CD14-positive monocyte (primary cell): ENCODE data around the gene NR2C2. TPM values are rescaled to one million over a fixed set of nuclear protein-coding genes. Genes with fewer than 3 reads are reported as not detected.
A peak's percentile ranks its signal among the peaks of the same experiment; 100 is the strongest.

ENCODE experiments used
- DNase-seq, 3 donors: peaks; one replicate each; pipeline ENCODE4 v3.0.0-alpha.2; 2011 to 2022
- H2AFZ ChIP-seq: 2 replicates; pipeline ENCODE4 v1.6.0; 2012; ENCODE audit warnings: mild to moderate bottlenecking, low read depth, low read length, inconsistent platforms; ENCODE audit not compliant: insufficient read depth, poor library complexity, severe bottlenecking
- H3K27ac ChIP-seq, 2 donors: 1 replicate in 1 of 2; 2 replicates in 1 of 2; pipeline ENCODE4 v1.5.1; 2012 to 2013; ENCODE audit warnings: low read length in 2 of 2, control low read depth in 1 of 2, inconsistent platforms in 1 of 2, low read depth in 1 of 2, mild to moderate bottlenecking in 1 of 2
- H3K27me3 ChIP-seq, 2 donors: one replicate each; pipeline versions ENCODE4 v1.6.0 to v1.6.1; 2011 to 2013; ENCODE audit warnings: low read length in 2 of 2; ENCODE audit not compliant: control insufficient read depth in 2 of 2, insufficient read depth in 2 of 2
- H3K36me3 ChIP-seq, 2 donors: replicated peaks in 1 of 2; 1 replicate in 1 of 2; 2 replicates in 1 of 2; pipeline versions ENCODE4 v1.5.1 to v1.6.1; 2012 to 2013; ENCODE audit warnings: low read length in 2 of 2, control low read depth in 1 of 2, inconsistent platforms in 1 of 2, mild to moderate bottlenecking in 1 of 2; ENCODE audit not compliant: insufficient read depth in 2 of 2, control insufficient read depth in 1 of 2
- H3K4me1 ChIP-seq, 2 donors: 1 replicate in 1 of 2; 2 replicates in 1 of 2; pipeline versions ENCODE4 v1.5.1 to v1.6.1; 2012 to 2013; ENCODE audit warnings: low read length in 2 of 2, control low read depth in 1 of 2, inconsistent platforms in 1 of 2, mild to moderate bottlenecking in 1 of 2, moderate library complexity in 1 of 2; ENCODE audit not compliant: insufficient read depth in 2 of 2, control insufficient read depth in 1 of 2
- H3K4me2 ChIP-seq: replicated peaks from 2 replicates; pipeline ENCODE3; 2012; ENCODE audit warnings: low read length, moderate library complexity, mild to moderate bottlenecking; ENCODE audit not compliant: poor library complexity, severe bottlenecking; ENCODE audit errors: extremely low read depth
- H3K4me3 ChIP-seq, 3 experiments: fragments of 200-600 bp in 1 of 3; sonication (generic) in 1 of 3; replicated peaks in 1 of 3; 1 replicate in 2 of 3; 2 replicates in 1 of 3; pipeline ENCODE4 v1.5.1; 2011 to 2013; ENCODE audit warnings: low read length in 3 of 3, mild to moderate bottlenecking in 3 of 3, control low read depth in 2 of 3, low read depth in 2 of 3, inconsistent platforms in 1 of 3, moderate library complexity in 1 of 3
- H3K79me2 ChIP-seq: 2 replicates; pipeline ENCODE4 v1.6.0; 2012; ENCODE audit warnings: mild to moderate bottlenecking, control low read depth, inconsistent platforms, low read length, moderate library complexity; ENCODE audit not compliant: insufficient read depth
- H3K9ac ChIP-seq: 2 replicates; pipeline ENCODE4 v1.6.0; 2017; ENCODE audit warnings: low read length, mild to moderate bottlenecking; ENCODE audit not compliant: insufficient read depth, poor library complexity, severe bottlenecking
- H3K9me3 ChIP-seq, 2 donors: replicated peaks in 1 of 2; 1 replicate in 1 of 2; 2 replicates in 1 of 2; pipeline versions ENCODE4 v1.5.1 to v1.6.1; 2012 to 2013; ENCODE audit warnings: low read length in 2 of 2, control low read depth in 1 of 2; ENCODE audit not compliant: control insufficient read depth in 1 of 2, insufficient read depth in 1 of 2
- H4K20me1 ChIP-seq: 2 replicates; pipeline ENCODE4 v1.6.0; 2012; ENCODE audit warnings: mild to moderate bottlenecking, low read length, control low read depth, moderate library complexity; ENCODE audit not compliant: insufficient read depth
- H3K27ac Mint-ChIP-seq, 7 donors: one replicate each; pipeline ENCODE4 v1.8.0; 2020; ENCODE audit warnings: mild to moderate bottlenecking in 7 of 7, mixed read lengths in 7 of 7, moderate library complexity in 6 of 7, inconsistent platforms in 2 of 7
- H3K27me3 Mint-ChIP-seq, 3 donors: one replicate each; pipeline ENCODE4 v1.8.0; 2021 to 2022; ENCODE audit warnings: low read depth in 3 of 3, mild to moderate bottlenecking in 3 of 3, mixed read lengths in 3 of 3, moderate library complexity in 3 of 3, inconsistent platforms in 1 of 3
- H3K36me3 Mint-ChIP-seq, 2 donors: one replicate each; pipeline ENCODE4 v1.8.0; 2020; ENCODE audit warnings: mixed read lengths in 2 of 2, inconsistent platforms in 1 of 2, mild to moderate bottlenecking in 1 of 2
- H3K4me1 Mint-ChIP-seq: one replicate; pipeline ENCODE4 v1.8.0; 2020; ENCODE audit warnings: mild to moderate bottlenecking, mixed read lengths
- H3K4me3 Mint-ChIP-seq, 2 donors: one replicate each; pipeline ENCODE4 v1.8.0; 2020; ENCODE audit warnings: mild to moderate bottlenecking in 2 of 2, mixed read lengths in 2 of 2, moderate library complexity in 1 of 2
- H3K9me3 Mint-ChIP-seq, 7 donors: one replicate each; pipeline ENCODE4 v1.8.0; 2020 to 2022; ENCODE audit warnings: mixed read lengths in 7 of 7, mild to moderate bottlenecking in 6 of 7, moderate library complexity in 6 of 7, inconsistent platforms in 2 of 7
- WGBS: methylation state at CpG from one replicate; pipeline ENCODE4 v1.1.5; 2013; ENCODE audit warnings: missing lambda C conversion rate; ENCODE audit not compliant: insufficient coverage; 5-methylcytosine and 5-hydroxymethylcytosine counted together
- intact Hi-C, 2 donors: fragments of 100-400 bp; cut with micrococcal nuclease; formaldehyde crosslinking; loops; one replicate each; pipeline versions ENCODE4 v1.15.0 to v1.15.1; 2023
- polyA plus RNA-seq, 3 donors: library from polyadenylated mRNA; depleted of rRNA in 1 of 3; unstranded in 2 of 3; stranded (reverse) in 1 of 3; fragments of 300-500 nt in 2 of 3; fragments of >200 nt in 1 of 3; fragmentation: Illumina TruSeq in 2 of 3; gene quantifications; 1 replicate in 2 of 3; 2 replicates in 1 of 3; pipeline ENCODE4 v1.2.3, GENCODE V29; 2012 to 2021
- TF ChIP-seq, protein P1 (sequence below): fragments of 200-600 bp; IDR thresholded peaks from one replicate; pipeline ENCODE4 v1.8.0; 2022; ENCODE audit warnings: antibody characterized with exemption, mild to moderate bottlenecking

The NR2C2 gene
- polyA plus RNA-seq, 3 donors: 3.4 to 24.9 (median 3.8) TPM

DNA sequence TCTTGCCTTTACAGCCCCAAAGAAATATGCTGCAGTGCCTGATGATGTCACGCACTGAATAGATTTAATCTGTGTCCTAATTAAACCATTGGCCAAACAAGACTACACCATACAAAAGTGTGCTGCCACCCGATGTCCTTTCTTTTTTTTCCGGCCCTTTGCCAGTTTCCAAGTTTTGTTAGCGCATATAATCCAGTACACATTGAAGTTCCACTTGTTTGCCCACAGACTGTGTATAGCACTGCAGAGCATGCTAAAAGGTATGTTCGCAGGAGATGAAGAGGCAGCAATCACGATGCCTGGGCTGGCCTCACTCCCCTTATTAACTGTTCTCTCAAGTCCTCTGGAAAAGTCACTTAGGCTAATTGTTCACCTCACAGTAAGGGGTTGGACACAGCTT, 90.9 kb downstream of the NR2C2 start:
- no peak overlapping the region for H3K27ac ChIP-seq
- peaks cover 89 to 100% of the 10 kb centered on the region in 2 donors for H3K36me3 ChIP-seq
- no peaks in the 10 kb centered on the region for H3K9me3 ChIP-seq
- TF ChIP-seq, protein P1, sequence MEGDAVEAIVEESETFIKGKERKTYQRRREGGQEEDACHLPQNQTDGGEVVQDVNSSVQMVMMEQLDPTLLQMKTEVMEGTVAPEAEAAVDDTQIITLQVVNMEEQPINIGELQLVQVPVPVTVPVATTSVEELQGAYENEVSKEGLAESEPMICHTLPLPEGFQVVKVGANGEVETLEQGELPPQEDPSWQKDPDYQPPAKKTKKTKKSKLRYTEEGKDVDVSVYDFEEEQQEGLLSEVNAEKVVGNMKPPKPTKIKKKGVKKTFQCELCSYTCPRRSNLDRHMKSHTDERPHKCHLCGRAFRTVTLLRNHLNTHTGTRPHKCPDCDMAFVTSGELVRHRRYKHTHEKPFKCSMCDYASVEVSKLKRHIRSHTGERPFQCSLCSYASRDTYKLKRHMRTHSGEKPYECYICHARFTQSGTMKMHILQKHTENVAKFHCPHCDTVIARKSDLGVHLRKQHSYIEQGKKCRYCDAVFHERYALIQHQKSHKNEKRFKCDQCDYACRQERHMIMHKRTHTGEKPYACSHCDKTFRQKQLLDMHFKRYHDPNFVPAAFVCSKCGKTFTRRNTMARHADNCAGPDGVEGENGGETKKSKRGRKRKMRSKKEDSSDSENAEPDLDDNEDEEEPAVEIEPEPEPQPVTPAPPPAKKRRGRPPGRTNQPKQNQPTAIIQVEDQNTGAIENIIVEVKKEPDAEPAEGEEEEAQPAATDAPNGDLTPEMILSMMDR: no peak
- intact Hi-C loops: no loop called here
- no peak overlapping the region for H3K9ac ChIP-seq
- no peaks in the 10 kb centered on the region for H3K27me3 ChIP-seq
- 95% methylated on average over 4 of the region's 6 CpGs for WGBS
- Mint-ChIP-seq H3K27ac (no peak overlapping the region), H3K36me3 (peaks cover 88 to 98% of the 10 kb centered on the region in 2 donors), H3K4me3 (no peak overlapping the region), H3K27me3 (peaks cover 0 to 1% (median 0%) of the 10 kb centered on the region in 3 donors), H3K9me3 (no peaks in the 10 kb centered on the region), H3K4me1 (no peaks in the 10 kb centered on the region)
- no peaks in the 10 kb centered on the region for H3K4me1 ChIP-seq
- H3K4me3 ChIP-seq: no peak overlapping the region
- H4K20me1 ChIP-seq: no peaks in the 10 kb centered on the region
- no peaks in the 10 kb centered on the region for H3K79me2 ChIP-seq
- no peak overlapping the region for H2AFZ ChIP-seq
- DNase-seq: no peak
- H3K4me2 ChIP-seq: no peak overlapping the region

- Histone ChIP-seq H3K4me3 (no peak overlapping the region), H3K27ac (peak overlapping the region in 1 of 2 donors; percentile 8), H3K4me1 (no peaks in the 10 kb centered on the region), H3K36me3 (peaks cover 91 to 100% of the 10 kb centered on the region in 2 donors), H3K9ac (no peak overlapping the region), H3K27me3 (no peaks in the 10 kb centered on the region), H2AFZ (no peak overlapping the region), H3K79me2 (no peaks in the 10 kb centered on the region), H3K9me3 (no peaks in the 10 kb centered on the region), H3K4me2 (no peak overlapping the region), H4K20me1 (no peaks in the 10 kb centered on the region)
- no peak overlapping the region for H3K4me3 Mint-ChIP-seq
- intact Hi-C loops: no loop called here
- H3K9me3 Mint-ChIP-seq: no peaks in the 10 kb centered on the region
- 100% methylated on average over 1 of the region's 3 CpGs for WGBS
- DNase-seq: no peak
- peaks cover 0 to 1% (median 0%) of the 10 kb centered on the region in 3 donors for H3K27me3 Mint-ChIP-seq
- TF ChIP-seq, protein P1: no peak
- no peak overlapping the region for H3K27ac Mint-ChIP-seq
- no peaks in the 10 kb centered on the region for H3K4me1 Mint-ChIP-seq
- peaks cover 91 to 100% of the 10 kb centered on the region in 2 donors for H3K36me3 Mint-ChIP-seq
Observed at GRCh38 chr3:15040844-15041243, 93.5 kb downstream of the NR2C2 start.
